Liver (tissue), 9 donors: ENCODE results near the gene RNF6. TPM values are rescaled to one million over a fixed set of nuclear protein-coding genes. Genes with fewer than 3 reads are reported as not detected.

ENCODE experiments used
- DNase-seq: peaks from one replicate; pipeline ENCODE4 v3.0.0-alpha.2; 2017; ENCODE audit warnings: low spot score
- H3K27ac ChIP-seq, 2 donors: one replicate each; pipeline ENCODE4 v1.7.0; 2013; ENCODE audit warnings: inconsistent platforms in 2 of 2, low read length in 2 of 2, control low read depth in 1 of 2, low read depth in 1 of 2, mild to moderate bottlenecking in 1 of 2
- H3K27me3 ChIP-seq, 4 donors: one replicate each; pipeline versions ENCODE4 v1.6.1 to v1.7.0; 2013; ENCODE audit warnings: low read length in 3 of 4, inconsistent platforms in 1 of 4, mild to moderate bottlenecking in 1 of 4, moderate library complexity in 1 of 4; ENCODE audit not compliant: control insufficient read depth in 4 of 4, insufficient read depth in 4 of 4
- H3K36me3 ChIP-seq, 4 donors: one replicate each; pipeline versions ENCODE4 v1.6.1 to v1.7.0; 2013; ENCODE audit warnings: low read length in 3 of 4, mild to moderate bottlenecking in 3 of 4, low read depth in 1 of 4, moderate library complexity in 1 of 4; ENCODE audit not compliant: control insufficient read depth in 4 of 4, insufficient read depth in 3 of 4
- H3K4me1 ChIP-seq, 4 donors: one replicate each; pipeline versions ENCODE4 v1.6.1 to v1.7.0; 2013; ENCODE audit warnings: low read length in 3 of 4, mild to moderate bottlenecking in 3 of 4, moderate library complexity in 1 of 4; ENCODE audit not compliant: control insufficient read depth in 4 of 4, insufficient read depth in 4 of 4
- H3K4me3 ChIP-seq, 3 donors: one replicate each; pipeline versions ENCODE4 v1.6.1 to v1.7.0; 2013; ENCODE audit warnings: low read length in 3 of 3, control low read depth in 1 of 3, low read depth in 1 of 3, mild to moderate bottlenecking in 1 of 3
- H3K9ac ChIP-seq, 2 donors: one replicate each; pipeline ENCODE4 v1.7.0; 2013; ENCODE audit warnings: low read length in 2 of 2, mild to moderate bottlenecking in 2 of 2, moderate library complexity in 2 of 2, control low read depth in 1 of 2, low read depth in 1 of 2
- H3K9me3 ChIP-seq, 4 donors: one replicate each; pipeline versions ENCODE4 v1.6.1 to v1.7.0; 2013; ENCODE audit warnings: low read length in 3 of 4; ENCODE audit not compliant: control insufficient read depth in 4 of 4
- ATF3 ChIP-seq: IDR thresholded peaks from 2 replicates; pipeline ENCODE4 v1.6.1; 2016; ENCODE audit warnings: antibody characterized with exemption
- CTCF ChIP-seq: fragments of 150-350 bp; IDR thresholded peaks from 2 replicates; pipeline ENCODE4 v1.5.1; 2017; ENCODE audit warnings: improper control_type of control experiment, low read depth, low read length; ENCODE audit not compliant: missing input control
- EGR1 ChIP-seq, 2 donors: IDR thresholded peaks; 2 replicates each; pipeline ENCODE4 v1.6.1; 2016 to 2018; ENCODE audit warnings: antibody characterized with exemption in 2 of 2, low read depth in 2 of 2
- FOXA1 ChIP-seq: IDR thresholded peaks from 2 replicates; pipeline ENCODE4 v1.6.1; 2016; ENCODE audit warnings: antibody characterized with exemption
- FOXA2 ChIP-seq: IDR thresholded peaks from 2 replicates; pipeline ENCODE4 v1.6.1; 2016; ENCODE audit warnings: antibody characterized with exemption
- GABPA ChIP-seq, 2 donors: IDR thresholded peaks in 1 of 2; conservative IDR thresholded peaks in 1 of 2; 2 replicates each; pipeline ENCODE4 v1.6.1; 2016; ENCODE audit warnings: antibody characterized with exemption in 2 of 2, mild to moderate bottlenecking in 1 of 2, moderate library complexity in 1 of 2
- HNF4A ChIP-seq, 2 donors: conservative IDR thresholded peaks; 2 replicates each; pipeline ENCODE4 v1.6.1; 2016; ENCODE audit warnings: antibody characterized with exemption in 2 of 2, mild to moderate bottlenecking in 2 of 2
- HNF4G ChIP-seq: IDR thresholded peaks from 2 replicates; pipeline ENCODE4 v1.6.1; 2016; ENCODE audit warnings: antibody characterized with exemption
- JUND ChIP-seq, 2 donors: IDR thresholded peaks; 2 replicates each; pipeline ENCODE4 v1.6.1; 2016; ENCODE audit warnings: antibody characterized with exemption in 2 of 2
- MAX ChIP-seq: IDR thresholded peaks from 2 replicates; pipeline ENCODE4 v1.6.1; 2016; ENCODE audit warnings: antibody characterized with exemption
- NR2F2 ChIP-seq: IDR thresholded peaks from 2 replicates; pipeline ENCODE4 v1.6.1; 2016; ENCODE audit warnings: antibody characterized with exemption
- RAD21 ChIP-seq, 2 donors: IDR thresholded peaks; 2 replicates each; pipeline ENCODE4 v1.6.1; 2016; ENCODE audit warnings: antibody characterized with exemption in 2 of 2, mild to moderate bottlenecking in 2 of 2
- REST ChIP-seq: IDR thresholded peaks from 2 replicates; pipeline ENCODE4 v1.6.1; 2016; ENCODE audit warnings: antibody characterized with exemption, mild to moderate bottlenecking
- RXRA ChIP-seq, 2 donors: IDR thresholded peaks; 2 replicates each; pipeline ENCODE4 v1.6.1; 2017 to 2018; ENCODE audit warnings: antibody characterized with exemption in 2 of 2, mild to moderate bottlenecking in 1 of 2
- SP1 ChIP-seq: IDR thresholded peaks from 2 replicates; pipeline ENCODE4 v1.6.1; 2018; ENCODE audit warnings: antibody characterized with exemption, mild to moderate bottlenecking
- TAF1 ChIP-seq: conservative IDR thresholded peaks from 2 replicates; pipeline ENCODE4 v1.6.1; 2016; ENCODE audit warnings: antibody characterized with exemption, mild to moderate bottlenecking
- YY1 ChIP-seq: IDR thresholded peaks from 2 replicates; pipeline ENCODE4 v1.6.1; 2016; ENCODE audit warnings: antibody characterized with exemption, mild to moderate bottlenecking
- ZBTB33 ChIP-seq: IDR thresholded peaks from 2 replicates; pipeline ENCODE4 v1.6.1; 2016; ENCODE audit warnings: antibody characterized with exemption
- WGBS: extraction: QIAGEN DNeasy Blood & Tissue Kit; methylation state at CpG from one replicate; pipeline ENCODE4 v1.1.7; 2013; 5-methylcytosine and 5-hydroxymethylcytosine counted together
- polyA plus RNA-seq, 2 donors: library from polyadenylated mRNA; stranded (reverse) in 1 of 2; unstranded in 1 of 2; fragments of 200-250 nt in 1 of 2; fragments of >200 nt in 1 of 2; fragmentation: Nextera tagmentation in 1 of 2; extraction: Ambion mirVana in 1 of 2; gene quantifications; one replicate each; pipeline versions ENCODE4 v1.2.1 to v1.2.3, GENCODE V29; 2013 to 2015
- total RNA-seq, 2 donors: library from RNA; depleted of rRNA; stranded (reverse); fragments of >200 nt; gene quantifications; one replicate each; pipeline ENCODE4 v1.2.3, GENCODE V29; 2014
- donor health status: healthy.
- donor health status: healthy.
- donor health status: healthy.
- donor health status: healthy.
- donor health status: healthy.

The RNF6 gene
- total and polyA plus RNA-seq, 4 donors = 8.1 to 21.9 (median 14.8) TPM

GRCh38 chr13:26197298-26197697, 24.8 kb downstream of the RNF6 start:
- peaks cover 0 to 6% (median 0%) of the 10 kb centered on the region in 4 donors for H3K36me3 ChIP-seq
- H3K27ac ChIP-seq = no peak overlapping the region
- H3K9ac ChIP-seq = no peak overlapping the region
- H3K9me3 ChIP-seq = peaks cover 0 to 3% (median 2%) of the 10 kb centered on the region in 4 donors
- H3K27me3 ChIP-seq = no peaks in the 10 kb centered on the region
- TF ChIP-seq REST = no peak
- no peak for TF ChIP-seq GABPA (IDR thresholded peaks at IDR 0.05 in 1 of 2, conservative IDR thresholded peaks at IDR 0.05 in 1 of 2)
- peak; percentile 45 to 54 for TF ChIP-seq HNF4A (conservative IDR thresholded peaks at IDR 0.05)
- no peak for TF ChIP-seq HNF4G
- no peak for TF ChIP-seq NR2F2
- TF ChIP-seq SP1 = no peak
- TF ChIP-seq RXRA (IDR thresholded peaks at IDR 0.05) = no peak
- no peak for TF ChIP-seq TAF1
- H3K4me1 ChIP-seq = peaks cover 0 to 7% (median 0%) of the 10 kb centered on the region in 4 donors
- no peak for DNase-seq
- no peak overlapping the region for H3K4me3 ChIP-seq

- Histone ChIP-seq H3K4me3 (peak overlapping the region; percentile 30 to 64 (median 53)), H3K27ac (no peak overlapping the region), H3K27me3 (no peaks in the 10 kb centered on the region), H3K9me3 (no peaks in the 10 kb centered on the region), H3K4me1 (peaks cover 0 to 12% (median 6%) of the 10 kb centered on the region in 4 donors), H3K9ac (no peak overlapping the region), H3K36me3 (no peaks in the 10 kb centered on the region)
- TF ChIP-seq FOXA2 (no peak), HNF4A (conservative IDR thresholded peaks at IDR 0.05) (no peak), CTCF (no peak), REST (no peak), ATF3 (no peak), YY1 (no peak), JUND (IDR thresholded peaks at IDR 0.05) (no peak), ZBTB33 (no peak), RAD21 (IDR thresholded peaks at IDR 0.05) (no peak), HNF4G (no peak), EGR1 (IDR thresholded peaks at IDR 0.05; ENCODE audit: low read depth in 2 of 2) (no peak), NR2F2 (no peak), GABPA (IDR thresholded peaks at IDR 0.05 in 1 of 2, conservative IDR thresholded peaks at IDR 0.05 in 1 of 2) (no peak), RXRA (IDR thresholded peaks at IDR 0.05) (no peak), TAF1 (no peak), SP1 (no peak), FOXA1 (no peak), MAX (no peak)
- no peak for DNase-seq
- WGBS = 50% methylated on average over 22 of the region's 22 CpGs
These were observed 35.1 kb downstream of the RNF6 start for GRCh38 chr13:26186995-26187394.
